IMR-90 (cell line): ENCODE data around the gene MAPK9. TPM values are rescaled to one million over a fixed set of nuclear protein-coding genes. Genes with fewer than 3 reads are reported as not detected.

ENCODE experiments used
- ATAC-seq: fragments of 200-7000 bp; cut with Tn5 transposase; 2 replicates; pipeline ENCODE4 v1.9.1; 2020; ENCODE audit warnings: low read depth, mild to moderate bottlenecking, moderate library complexity
- BruUV-seq: library from RNA; stranded (reverse); fragments of 400-500 nt; replicated peaks from 2 replicates; lab custom pipeline; 2021; lab: Mats Ljungman, UMichigan
- CTCF ChIA-PET: fragments of 300-600 bp; formaldehyde crosslinking; extraction: SDS; loops from one replicate; lab custom pipeline; 2021; ENCODE audit warnings: antibody characterized with exemption; lab: Yijun Ruan, JAX
- POLR2A ChIA-PET: fragments of 300-600 bp; sonication (Branson Sonifier 250); formaldehyde crosslinking; loops from one replicate; lab custom pipeline; 2022; ENCODE audit warnings: antibody characterized with exemption; ENCODE audit not compliant: unreplicated experiment; lab: Charles Lee
- DNase-seq: peaks from one replicate; pipeline ENCODE4 v3.0.0; 2013
- H2AFZ ChIP-seq: replicated peaks from 2 replicates; pipeline ENCODE3; 2013; ENCODE audit warnings: low read length, mild to moderate bottlenecking; ENCODE audit not compliant: poor library complexity
- H2AK5ac ChIP-seq: 2 replicates; pipeline ENCODE4 v1.6.1; 2013; ENCODE audit warnings: low read depth, low read length, inconsistent platforms
- H2AK9ac ChIP-seq: replicated peaks from 2 replicates; pipeline ENCODE3; 2013; ENCODE audit warnings: mild to moderate bottlenecking, low read depth, low read length, moderate library complexity; ENCODE audit not compliant: poor library complexity
- H2BK120ac ChIP-seq: 2 replicates; pipeline ENCODE4 v1.6.1; 2013; ENCODE audit warnings: low read depth, low read length, inconsistent platforms
- H2BK15ac ChIP-seq: 3 replicates; pipeline ENCODE4 v1.6.1; 2013; ENCODE audit warnings: low read depth, low read length, inconsistent platforms
- H2BK20ac ChIP-seq: 2 replicates; pipeline ENCODE4 v1.6.1; 2013; ENCODE audit warnings: low read depth, mild to moderate bottlenecking, inconsistent platforms, low read length, moderate library complexity
- H2BK5ac ChIP-seq: 2 replicates; pipeline ENCODE4 v1.6.1; 2013; ENCODE audit warnings: mild to moderate bottlenecking, low read depth, low read length, inconsistent platforms; ENCODE audit not compliant: poor library complexity, severe bottlenecking
- H3K14ac ChIP-seq: replicated peaks from 2 replicates; pipeline ENCODE4 v1.6.1; 2013; ENCODE audit warnings: low read depth, low read length, inconsistent platforms
- H3K18ac ChIP-seq: 2 replicates; pipeline ENCODE4 v1.6.1; 2013; ENCODE audit warnings: low read depth, low read length, control low read depth
- H3K23ac ChIP-seq: 2 replicates; pipeline ENCODE4 v1.6.1; 2013; ENCODE audit warnings: low read depth, low read length, inconsistent platforms
- H3K27ac ChIP-seq: 2 replicates; pipeline ENCODE4 v1.5.1; 2013; ENCODE audit warnings: mild to moderate bottlenecking, control low read depth, low read length; ENCODE audit not compliant: insufficient read depth
- H3K27me3 ChIP-seq: 2 replicates; pipeline ENCODE4 v1.6.1; 2013; ENCODE audit warnings: low read length; ENCODE audit not compliant: control insufficient read depth, insufficient read depth
- H3K36me3 ChIP-seq: 2 replicates; pipeline ENCODE4 v1.6.1; 2013; ENCODE audit warnings: low read length, mixed read lengths; ENCODE audit not compliant: control insufficient read depth, insufficient read depth
- H3K4ac ChIP-seq: 2 replicates; pipeline ENCODE4 v1.6.1; 2013; ENCODE audit warnings: low read depth, low read length, inconsistent platforms
- H3K4me1 ChIP-seq: 2 replicates; pipeline ENCODE4 v1.6.1; 2013; ENCODE audit warnings: low read length, mixed read lengths; ENCODE audit not compliant: control insufficient read depth, insufficient read depth
- H3K4me2 ChIP-seq: 2 replicates; pipeline ENCODE4 v1.6.1; 2013; ENCODE audit warnings: low read depth, mild to moderate bottlenecking, control low read depth, low read length, moderate library complexity
- H3K4me3 ChIP-seq: 2 replicates; pipeline ENCODE4 v1.5.1; 2013; ENCODE audit warnings: low read depth, mild to moderate bottlenecking, control low read depth, low read length, moderate library complexity; ENCODE audit not compliant: insufficient read depth
- H3K56ac ChIP-seq: 2 replicates; pipeline ENCODE4 v1.6.1; 2013; ENCODE audit warnings: low read length, inconsistent platforms; ENCODE audit not compliant: insufficient read depth; ENCODE audit errors: extremely low read depth
- H3K79me1 ChIP-seq, 2 experiments: 2 replicates each; pipeline ENCODE4 v1.6.1; 2013; ENCODE audit warnings: low read length in 2 of 2, inconsistent platforms in 1 of 2, low read depth in 1 of 2
- H3K9ac ChIP-seq: 2 replicates; pipeline ENCODE4 v1.6.1; 2013; ENCODE audit warnings: low read depth, low read length, control low read depth
- H3K9me1 ChIP-seq: 2 replicates; pipeline ENCODE4 v1.6.1; 2013; ENCODE audit warnings: low read length, inconsistent platforms; ENCODE audit not compliant: insufficient read depth
- H3K9me3 ChIP-seq: 2 replicates; pipeline ENCODE4 v1.6.1; 2013; ENCODE audit warnings: low read length; ENCODE audit not compliant: control insufficient read depth, insufficient read depth
- H4K20me1 ChIP-seq: 2 replicates; pipeline ENCODE4 v1.6.1; 2013; ENCODE audit warnings: low read length, inconsistent platforms; ENCODE audit not compliant: insufficient read depth
- H4K5ac ChIP-seq: 2 replicates; pipeline ENCODE4 v1.6.1; 2013; ENCODE audit warnings: mild to moderate bottlenecking, low read depth, low read length, control low read depth
- H4K8ac ChIP-seq, 2 experiments: 2 replicates each; pipeline ENCODE4 v1.6.1; 2013; ENCODE audit warnings: low read depth in 2 of 2, low read length in 2 of 2, control low read depth in 1 of 2, inconsistent platforms in 1 of 2
- H4K91ac ChIP-seq: 2 replicates; pipeline ENCODE4 v1.6.1; 2013; ENCODE audit warnings: low read depth, low read length, inconsistent platforms; ENCODE audit not compliant: insufficient read depth
- CHD1 ChIP-seq: IDR thresholded peaks from 2 replicates; pipeline ENCODE4 v1.6.1; 2012; ENCODE audit warnings: low read depth, low read length, improper control_type of control experiment
- FOS ChIP-seq: fragments of 150-350 bp; IDR thresholded peaks from 2 replicates; pipeline ENCODE4 v1.6.1; 2016; ENCODE audit warnings: low read depth, low read length
- MAZ ChIP-seq: IDR thresholded peaks from 2 replicates; pipeline ENCODE4 v1.6.1; 2012; ENCODE audit warnings: low read depth, mild to moderate bottlenecking, low read length, improper control_type of control experiment, moderate library complexity, borderline replicate concordance
- NFE2L2 ChIP-seq: fragments of 150-350 bp; IDR thresholded peaks from 2 replicates; pipeline ENCODE4 v1.6.1; 2016; ENCODE audit warnings: low read depth, mild to moderate bottlenecking, low read length
- POLR2A ChIP-seq: IDR thresholded peaks from 2 replicates; pipeline ENCODE4 v1.6.1; 2012; ENCODE audit warnings: mild to moderate bottlenecking, low read depth, low read length
- RCOR1 ChIP-seq: IDR thresholded peaks from 2 replicates; pipeline ENCODE4 v1.6.1; 2012; ENCODE audit warnings: mild to moderate bottlenecking, low read length, improper control_type of control experiment; ENCODE audit not compliant: insufficient replicate concordance
- RFX5 ChIP-seq: IDR thresholded peaks from 2 replicates; pipeline ENCODE4 v1.8.0; 2012; ENCODE audit warnings: low read depth, mild to moderate bottlenecking, low read length, moderate library complexity
- SMC3 ChIP-seq: fragments of 150-350 bp; IDR thresholded peaks from 2 replicates; pipeline ENCODE4 v1.6.1; 2016; ENCODE audit warnings: low read depth, mild to moderate bottlenecking, antibody characterized with exemption, low read length, moderate library complexity
- USF2 ChIP-seq: fragments of 150-350 bp; IDR thresholded peaks from 2 replicates; pipeline ENCODE4 v1.6.1; 2017; ENCODE audit warnings: mild to moderate bottlenecking, antibody characterized with exemption, low read length, low read depth
- WGBS, 2 experiments: methylation state at CpG; one replicate each; pipeline versions ENCODE4 v1.1.5 to v1.1.7; 2013; ENCODE audit warnings: missing lambda C conversion rate in 2 of 2; ENCODE audit not compliant: insufficient read length in 1 of 2; ENCODE audit errors: extremely low coverage in 2 of 2; 5-methylcytosine and 5-hydroxymethylcytosine counted together
- dilution Hi-C: fragments of 300-500 bp; cut with HindIII; formaldehyde crosslinking; loops from one replicate; pipeline ENCODE4 v1.14.3; 2018; ENCODE audit warnings: low sequenced_read_pairs; ENCODE audit not compliant: unreplicated experiment
- in situ Hi-C: fragments of 300-500 bp; cut with MboI; formaldehyde crosslinking; loops from 3 replicates; pipeline ENCODE4 v1.14.3; 2019; ENCODE audit warnings: low sequenced_read_pairs, inconsistent platforms, mixed read lengths
- intact Hi-C: fragments of 100-400 bp; cut with micrococcal nuclease; formaldehyde crosslinking; loops from 2 replicates; pipeline ENCODE4 v1.10.0; 2022
- polyA plus RNA-seq, 3 experiments: library from polyadenylated mRNA; depleted of rRNA; stranded (reverse); fragments of >200 nt; gene quantifications; 2 replicates each; pipeline ENCODE4 v1.2.3, GENCODE V29; 2012; ENCODE audit warnings: low replicate concordance in 1 of 3
- total RNA-seq: library from RNA; depleted of rRNA; stranded (reverse); fragments of >200 nt; gene quantifications from 2 replicates; pipeline ENCODE4 v1.2.3, GENCODE V29; 2012

Gene MAPK9
- total and polyA plus RNA-seq, 2 of the 4 experiments (the other 2 are of a cell fraction) = 22.9 to 23.3 TPM

GRCh38 chr5:180303226-180304015 lies 11.5 kb upstream of the MAPK9 start:
- H4K20me1 ChIP-seq = no peaks in the 10 kb centered on the region
- CTCF ChIA-PET = interaction anchor here (0.7 to 1.4 kb wide), 2 partner anchors 10 to 186 kb away, joined by 3 read pairs; no protein-coding TSS in a partner anchor
- no peaks in the 10 kb centered on the region for H3K27me3 ChIP-seq
- peaks cover 18% of the 10 kb centered on the region for H3K36me3 ChIP-seq
- H3K4me1 ChIP-seq = no peaks in the 10 kb centered on the region
- H3K9me1 ChIP-seq = peaks cover 9% of the 10 kb centered on the region; the same call in 1 of the 2 replicates
- H4K8ac ChIP-seq = no peak overlapping the region
- H3K79me1 ChIP-seq = no peaks in the 10 kb centered on the region
- H2BK20ac ChIP-seq = no peak overlapping the region
- no peak overlapping the region for H3K27ac ChIP-seq
- in situ Hi-C loops (no loop called here), intact Hi-C loops (no loop called here), dilution Hi-C loops (no loop called here)
- no peak overlapping the region for H3K18ac ChIP-seq
- no peak overlapping the region for H3K14ac ChIP-seq
- ATAC-seq (no peak), DNase-seq (no peak)
- H3K9ac ChIP-seq = no peak overlapping the region
- H3K4me2 ChIP-seq = no peak overlapping the region
- H3K23ac ChIP-seq = no peak overlapping the region
- POLR2A ChIA-PET = no interaction called here
- no peak overlapping the region for H3K4me3 ChIP-seq
- no peak overlapping the region for H3K4ac ChIP-seq
- no peaks in the 10 kb centered on the region for H3K9me3 ChIP-seq
- H3K56ac ChIP-seq = no peak overlapping the region
- no peak overlapping the region for H2AFZ ChIP-seq
- H2AK9ac ChIP-seq = no peak overlapping the region
- H4K5ac ChIP-seq = no peak overlapping the region
- TF ChIP-seq USF2 = no peak
- no peak for TF ChIP-seq FOS
- no peak for TF ChIP-seq MAZ
- no peak for TF ChIP-seq RCOR1
- TF ChIP-seq POLR2A = no peak
- TF ChIP-seq CHD1 = no peak
- TF ChIP-seq RFX5 = no peak
- no peak for TF ChIP-seq NFE2L2
- TF ChIP-seq SMC3 = no peak
- BruUV-seq = no TSS peak
- H4K91ac ChIP-seq = no peak overlapping the region
- no peak overlapping the region for H2BK15ac ChIP-seq
- H2AK5ac ChIP-seq = no peak overlapping the region
- H2BK5ac ChIP-seq = no peak overlapping the region
- 100% methylated on average over 5 of the region's 17 CpGs; no CpG with 5 or more reads in 1 of the 2 experiments for WGBS, 2 experiments
- no peak overlapping the region for H2BK120ac ChIP-seq
